HG03060 (cell line): ENCODE results near the gene SNRNP40.

Source experiments
- ATAC-seq: cut with Tn5 transposase; IDR thresholded peaks from one replicate; pipeline ENCODE4 v1.9.1; 2021; ENCODE audit warnings: low read depth, moderate number of reproducible peaks; ENCODE audit not compliant: unreplicated experiment

Gene SNRNP40

GRCh38 chr1:31296486-31297276 is at the start of gene SNRNP40, which contains the start of gene ZCCHC17:
Gene SNRNP40, minus strand, starts transcription at chr1:31296788. Its CDS starts 37 bp downstream, at chr1:31296751.
Gene ZCCHC17, plus strand, starts transcription at chr1:31297032. Its CDS starts 13,067 bp downstream, at chr1:31310099.
- ATAC-seq: peak; percentile 88

- no peak for ATAC-seq
Measured at GRCh38 chr1:31345635-31346034, 49.0 kb upstream of the SNRNP40 start.

GRCh38 chr1:31344503-31344902 is 47.9 kb upstream of the SNRNP40 start:
- no peak for ATAC-seq

GRCh38 chr1:31336687-31337467 is 40.3 kb upstream of the SNRNP40 start:
- ATAC-seq: no peak

- no peak for ATAC-seq
Measured at GRCh38 chr1:31335007-31335406, 38.4 kb upstream of the SNRNP40 start.

- ATAC-seq: no peak
Measured at GRCh38 chr1:31327381-31327780, 30.8 kb upstream of the SNRNP40 start.

GRCh38 chr1:31326461-31326860 is 29.9 kb upstream of the SNRNP40 start:
- ATAC-seq: no peak

GRCh38 chr1:31324992-31325391 is 28.4 kb upstream of the SNRNP40 start:
- no peak for ATAC-seq

GRCh38 chr1:31324093-31324492 is 27.5 kb upstream of the SNRNP40 start:
- no peak for ATAC-seq

GRCh38 chr1:31318146-31318545 is 21.6 kb upstream of the SNRNP40 start:
- ATAC-seq: no peak

- no peak for ATAC-seq
Measured at GRCh38 chr1:31315902-31316301, 19.3 kb upstream of the SNRNP40 start.

GRCh38 chr1:31310198-31310597 is 13.6 kb upstream of the SNRNP40 start:
- ATAC-seq: no peak

GRCh38 chr1:31308036-31308435 is 11.4 kb upstream of the SNRNP40 start:
- ATAC-seq: no peak

- no peak for ATAC-seq
Measured at GRCh38 chr1:31306278-31306677, 9.7 kb upstream of the SNRNP40 start.

GRCh38 chr1:31302709-31303441 is 6.3 kb upstream of the SNRNP40 start:
- no peak for ATAC-seq

GRCh38 chr1:31300193-31300592 is 3.6 kb upstream of the SNRNP40 start:
- no peak for ATAC-seq

- ATAC-seq: no peak
Measured at GRCh38 chr1:31299365-31299764, 2.8 kb upstream of the SNRNP40 start.

GRCh38 chr1:31297277-31298247 is 974 bp upstream of the SNRNP40 start:
- no peak for ATAC-seq

- ATAC-seq: no peak
Measured at GRCh38 chr1:31295874-31296485, 608 bp downstream of the SNRNP40 start.
